GM21526 (cell line): ENCODE measurements around the gene TCEA3.
"Not testable (repeated sequence)": the region's sequence is repeated elsewhere in the genome, so short reads cannot be mapped to it uniquely, and the experiment has no call there.

Source experiments
- ATAC-seq: cut with Tn5 transposase; IDR thresholded peaks from one replicate; pipeline ENCODE4 v1.9.1; 2021; ENCODE audit warnings: moderate library complexity; ENCODE audit not compliant: unreplicated experiment, low FRiP score

Gene TCEA3

GRCh38 chr1:23395154-23395724, 29.3 kb downstream of the TCEA3 start:
- no peak for ATAC-seq

- no peak for ATAC-seq
Observed at GRCh38 chr1:23394684-23395083, 29.9 kb downstream of the TCEA3 start.

- ATAC-seq: no peak
Observed at GRCh38 chr1:23394181-23394580, 30.4 kb downstream of the TCEA3 start.

GRCh38 chr1:23393706-23394105, 30.8 kb downstream of the TCEA3 start:
- no peak for ATAC-seq

- no peak for ATAC-seq
Observed at GRCh38 chr1:23392125-23392855, 32.3 kb downstream of the TCEA3 start.

GRCh38 chr1:23389837-23390321, 34.7 kb downstream of the TCEA3 start:
- no peak for ATAC-seq

GRCh38 chr1:23387494-23387893, 37.1 kb downstream of the TCEA3 start:
- no peak for ATAC-seq

GRCh38 chr1:23385119-23385621, 39.4 kb downstream of the TCEA3 start:
- no peak for ATAC-seq

- no peak for ATAC-seq
Observed at GRCh38 chr1:23384312-23385058, 40.1 kb downstream of the TCEA3 start.

GRCh38 chr1:23383577-23384311, 40.8 kb downstream of the TCEA3 start:
- ATAC-seq: no peak

- no peak for ATAC-seq
Observed at GRCh38 chr1:23381233-23381885, 43.2 kb downstream of the TCEA3 start.

GRCh38 chr1:23380719-23381118, 43.8 kb downstream of the TCEA3 start:
- no peak for ATAC-seq

GRCh38 chr1:23380236-23380635, 44.3 kb downstream of the TCEA3 start:
- ATAC-seq: not testable (repeated sequence)

- no peak for ATAC-seq
Observed at GRCh38 chr1:23376890-23377811, 47.4 kb downstream of the TCEA3 start.

- ATAC-seq: not testable (repeated sequence)
Observed at GRCh38 chr1:23374079-23374735, 50.3 kb downstream of the TCEA3 start.

- ATAC-seq: no peak
Observed at GRCh38 chr1:23371987-23372880, 52.3 kb downstream of the TCEA3 start.

GRCh38 chr1:23370709-23371584, 53.6 kb downstream of the TCEA3 start:
- ATAC-seq: no peak
